ENCODE measurements around the gene HOXA3. TPM values are rescaled to one million over a fixed set of nuclear protein-coding genes. Genes with fewer than 3 reads are reported as not detected.
A peak's percentile ranks its signal among the peaks of the same experiment; 100 is the strongest.

The HOXA3 gene
- total RNA-seq, 1 experiment from 2014 or later, result 4.7 TPM

- no peak for DNase-seq (ENCODE audit: low read depth)
Measured at GRCh38 chr7:27091941-27092818, 60.2 kb downstream of the HOXA3 start.

- no peak for DNase-seq (ENCODE audit: low read depth)
Measured at GRCh38 chr7:27091105-27091504, 61.3 kb downstream of the HOXA3 start.

- no peak for DNase-seq (ENCODE audit: low read depth)
Measured at GRCh38 chr7:27088002-27088922, 64.1 kb downstream of the HOXA3 start.

- DNase-seq (ENCODE audit: low read depth), result no peak
Measured at GRCh38 chr7:27083646-27084045, 68.7 kb downstream of the HOXA3 start.

- no peak for DNase-seq (ENCODE audit: low read depth)
Measured at GRCh38 chr7:27082171-27082570, 70.2 kb downstream of the HOXA3 start.

- DNase-seq (ENCODE audit: low read depth), result peak; percentile 26
Measured at GRCh38 chr7:27080844-27081436, 71.4 kb downstream of the HOXA3 start.

GRCh38 chr7:27079234-27079975 is 73.0 kb downstream of the HOXA3 start:
- peak; percentile 23 for DNase-seq (ENCODE audit: low read depth)

- no peak for DNase-seq (ENCODE audit: low read depth)
Measured at GRCh38 chr7:27078616-27079233, 73.7 kb downstream of the HOXA3 start.

- DNase-seq (ENCODE audit: low read depth), result peak; percentile 21
Measured at GRCh38 chr7:27073076-27073475, 79.3 kb downstream of the HOXA3 start.

- peak; percentile 36 for DNase-seq (ENCODE audit: low read depth)
Measured at GRCh38 chr7:27071622-27072390, 80.6 kb downstream of the HOXA3 start.

GRCh38 chr7:27068259-27068658 is 84.1 kb downstream of the HOXA3 start:
- DNase-seq (ENCODE audit: low read depth), result no peak

- peak; percentile 81 for DNase-seq (ENCODE audit: low read depth)
Measured at GRCh38 chr7:27066148-27066547, 86.2 kb downstream of the HOXA3 start.

GRCh38 chr7:27065709-27066108 is 86.7 kb downstream of the HOXA3 start:
- no peak for DNase-seq (ENCODE audit: low read depth)

- DNase-seq (ENCODE audit: low read depth), result no peak
Measured at GRCh38 chr7:27064661-27065060, 87.7 kb downstream of the HOXA3 start.

GRCh38 chr7:27064159-27064558 is 88.2 kb downstream of the HOXA3 start:
- peak; percentile 35 for DNase-seq (ENCODE audit: low read depth)

GRCh38 chr7:27062946-27063345 is 89.4 kb downstream of the HOXA3 start:
- no peak for DNase-seq (ENCODE audit: low read depth)

Data from RPMI7951 (cell line).